WTC11 (cell line): ENCODE data around the gene PRDM2.

ENCODE experiments used
- ATF2 ChIP-seq: sonication (generic); formaldehyde crosslinking; IDR thresholded peaks from 2 replicates; pipeline ENCODE4 v1.8.1; 2022; ENCODE audit warnings: low read depth, missing genetic modification reagents, borderline replicate concordance
- ATF3 ChIP-seq: sonication (generic); formaldehyde crosslinking; conservative IDR thresholded peaks from 2 replicates; pipeline ENCODE4 v1.8.1; 2022; ENCODE audit warnings: mild to moderate bottlenecking, missing genetic modification reagents
- CTCF ChIP-seq: fragments of 200-600 bp; IDR thresholded peaks from 2 replicates; pipeline ENCODE4 v1.8.0; 2022; ENCODE audit warnings: antibody characterized with exemption
- HMGXB4 ChIP-seq: sonication (generic); formaldehyde crosslinking; IDR thresholded peaks from 2 replicates; pipeline ENCODE4 v1.8.1; 2023; ENCODE audit warnings: mild to moderate bottlenecking, moderate library complexity, missing genetic modification reagents
- IRF2 ChIP-seq: sonication (generic); formaldehyde crosslinking; IDR thresholded peaks from 2 replicates; pipeline ENCODE4 v1.8.0; 2022; ENCODE audit warnings: low read depth, missing genetic modification reagents, borderline replicate concordance
- MYBL2 ChIP-seq: sonication (generic); formaldehyde crosslinking; IDR thresholded peaks from 2 replicates; pipeline ENCODE4 v1.8.1; 2023; ENCODE audit warnings: mild to moderate bottlenecking, moderate library complexity, missing genetic modification reagents
- NR1H2 ChIP-seq: sonication (generic); formaldehyde crosslinking; IDR thresholded peaks from 2 replicates; pipeline ENCODE4 v1.9.0; 2021; ENCODE audit warnings: mild to moderate bottlenecking, moderate library complexity, missing genetic modification reagents
- SP1 ChIP-seq: sonication (generic); formaldehyde crosslinking; conservative IDR thresholded peaks from 2 replicates; pipeline ENCODE4 v1.8.1; 2022; ENCODE audit warnings: missing genetic modification reagents
- STAT6 ChIP-seq: sonication (generic); formaldehyde crosslinking; conservative IDR thresholded peaks from 2 replicates; pipeline ENCODE4 v1.8.1; 2023; ENCODE audit warnings: mild to moderate bottlenecking, low read depth, missing genetic modification reagents, moderate library complexity
- TEAD1 ChIP-seq: sonication (generic); formaldehyde crosslinking; IDR thresholded peaks from 2 replicates; pipeline ENCODE4 v1.8.0; 2022; ENCODE audit warnings: mild to moderate bottlenecking, missing genetic modification reagents
- USF2 ChIP-seq: sonication (generic); formaldehyde crosslinking; IDR thresholded peaks from 2 replicates; pipeline ENCODE4 v1.8.1; 2023; ENCODE audit warnings: mild to moderate bottlenecking, missing genetic modification reagents, moderate library complexity
- ZBTB21 ChIP-seq: sonication (generic); formaldehyde crosslinking; IDR thresholded peaks from 2 replicates; pipeline ENCODE4 v1.8.1; 2023; ENCODE audit warnings: mild to moderate bottlenecking, missing genetic modification reagents, borderline replicate concordance
- ZNF396 ChIP-seq: fragments of 250-450 bp; sonication (Bioruptor Pico); IDR thresholded peaks from 2 replicates; pipeline ENCODE4 v1.8.0; 2021; ENCODE audit warnings: mild to moderate bottlenecking, moderate library complexity, borderline replicate concordance

- TF ChIP-seq HMGXB4 (CRISPR knock-in tag) (no peak), STAT6 (CRISPR knock-in tag) (no peak), CTCF (no peak), ATF2 (CRISPR knock-in tag) (no peak), MYBL2 (CRISPR knock-in tag) (no peak), ZNF396 (CRISPR knock-in tag) (no peak), TEAD1 (no peak), SP1 (CRISPR knock-in tag) (no peak), NR1H2 (no peak), ZBTB21 (no peak), USF2 (CRISPR knock-in tag) (no peak), ATF3 (CRISPR knock-in tag) (no peak), IRF2 (CRISPR knock-in tag) (no peak)
Observed at GRCh38 chr1:13699510-13699909, 478 bp upstream of the PRDM2 start.
